NT2/D1 (cell line): ENCODE results near the gene DNAJC5G.
A peak's percentile ranks its signal among the peaks of the same experiment; 100 is the strongest.
"Not testable (repeated sequence)": the region's sequence is repeated elsewhere in the genome, so short reads cannot be mapped to it uniquely, and the experiment has no call there.

Source experiments
- DNase-seq: peaks from one replicate; pipeline ENCODE4 v3.0.0-alpha.2; 2011; ENCODE audit warnings: low read depth, low spot score
- H3K27me3 ChIP-seq: 2 replicates; pipeline ENCODE4 v1.6.0; 2011; ENCODE audit warnings: mild to moderate bottlenecking; ENCODE audit not compliant: insufficient read length, insufficient read depth
- H3K36me3 ChIP-seq: 2 replicates; pipeline ENCODE4 v1.6.1; 2011; ENCODE audit warnings: mild to moderate bottlenecking, low read length, mixed read lengths; ENCODE audit not compliant: insufficient read depth, insufficient read length
- H3K4me1 ChIP-seq: 2 replicates; pipeline ENCODE4 v1.5.1; 2011; ENCODE audit not compliant: insufficient read depth, insufficient read length
- H3K4me3 ChIP-seq: 2 replicates; pipeline ENCODE4 v1.5.1; 2011; ENCODE audit warnings: low read depth; ENCODE audit not compliant: insufficient read length
- H3K9ac ChIP-seq: 2 replicates; pipeline ENCODE4 v1.6.0; 2011; ENCODE audit warnings: low read depth; ENCODE audit not compliant: insufficient read length
- H3K9me3 ChIP-seq: 2 replicates; pipeline ENCODE4 v1.5.1; 2011; ENCODE audit warnings: mild to moderate bottlenecking, low read length; ENCODE audit not compliant: insufficient read depth
- SUZ12 ChIP-seq: IDR thresholded peaks from 2 replicates; pipeline ENCODE4 v1.6.1; 2011; ENCODE audit not compliant: insufficient read length, insufficient read depth; ENCODE audit errors: extremely low read depth
- YY1 ChIP-seq: IDR thresholded peaks from 2 replicates; pipeline ENCODE4 v1.6.1; 2011; ENCODE audit not compliant: insufficient read length, insufficient read depth
- ZNF274 ChIP-seq: IDR thresholded peaks from 2 replicates; pipeline ENCODE4 v1.6.1; 2011; ENCODE audit warnings: mild to moderate bottlenecking, low read depth, low read length

DNAJC5G gene

GRCh38 chr2:27314709-27315108 lies 39.5 kb downstream of the DNAJC5G start:
- DNase-seq: no peak
- peaks cover 40% of the 10 kb centered on the region for H3K36me3 ChIP-seq

GRCh38 chr2:27315122-27315521 lies 39.9 kb downstream of the DNAJC5G start:
- DNase-seq: no peak
- H3K36me3 ChIP-seq: peaks cover 37% of the 10 kb centered on the region
- no peaks in the 10 kb centered on the region for H3K4me1 ChIP-seq
- H3K9ac ChIP-seq: no peak overlapping the region
- no peaks in the 10 kb centered on the region for H3K27me3 ChIP-seq
- H3K4me3 ChIP-seq: no peak overlapping the region
- no peaks in the 10 kb centered on the region for H3K9me3 ChIP-seq
- TF ChIP-seq SUZ12: no peak

More at GRCh38 chr2:27314709-27315108, 39.5 kb downstream of the DNAJC5G start:
- no peak overlapping the region for H3K4me3 ChIP-seq
- no peaks in the 10 kb centered on the region for H3K4me1 ChIP-seq
- no peak overlapping the region for H3K9ac ChIP-seq
- H3K9me3 ChIP-seq: no peaks in the 10 kb centered on the region
- H3K27me3 ChIP-seq: no peaks in the 10 kb centered on the region
- TF ChIP-seq ZNF274: no peak
- no peak for TF ChIP-seq SUZ12
- no peak for TF ChIP-seq YY1

- DNase-seq: no peak
- TF ChIP-seq SUZ12: no peak
- no peak for TF ChIP-seq YY1
- no peak for TF ChIP-seq ZNF274
- Histone ChIP-seq H3K9me3 (no peaks in the 10 kb centered on the region), H3K4me1 (peaks cover 5% of the 10 kb centered on the region), H3K36me3 (peaks cover 30% of the 10 kb centered on the region), H3K4me3 (no peak overlapping the region), H3K27me3 (no peaks in the 10 kb centered on the region), H3K9ac (no peak overlapping the region)
Measured at GRCh38 chr2:27316655-27317412, 41.6 kb downstream of the DNAJC5G start.

- H3K9me3 ChIP-seq, H3K4me3 ChIP-seq, H3K4me1 ChIP-seq, H3K9ac ChIP-seq, DNase-seq, H3K27me3 ChIP-seq: not testable (repeated sequence)
- H3K36me3 ChIP-seq: peaks cover 22% of the 10 kb centered on the region
Measured at GRCh38 chr2:27319839-27320238, 44.6 kb downstream of the DNAJC5G start.

GRCh38 chr2:27320958-27321543 lies 45.8 kb downstream of the DNAJC5G start:
- Histone ChIP-seq H3K27me3 (no peaks in the 10 kb centered on the region), H3K4me3 (no peak overlapping the region), H3K9ac (peak overlapping the region; percentile 34), H3K9me3 (no peaks in the 10 kb centered on the region), H3K4me1 (peaks cover 5% of the 10 kb centered on the region), H3K36me3 (peaks cover 29% of the 10 kb centered on the region)
- TF ChIP-seq ZNF274 (no peak), SUZ12 (no peak), YY1 (no peak)
- no peak for DNase-seq

GRCh38 chr2:27322301-27322765 lies 47.1 kb downstream of the DNAJC5G start:
- Histone ChIP-seq H3K4me3 (peak overlapping the region; percentile 88), H3K9ac (peak overlapping the region; percentile 89), H3K36me3 (peaks cover 31% of the 10 kb centered on the region), H3K27me3 (no peaks in the 10 kb centered on the region), H3K4me1 (peaks cover 5% of the 10 kb centered on the region), H3K9me3 (no peaks in the 10 kb centered on the region)
- DNase-seq: no peak
- no peak for TF ChIP-seq YY1
- no peak for TF ChIP-seq SUZ12
- no peak for TF ChIP-seq ZNF274

GRCh38 chr2:27322766-27323595 lies 47.7 kb downstream of the DNAJC5G start, which contains the start of gene MPV17:
Gene MPV17, minus strand, starts transcription at chr2:27323097. Its CDS starts 580 bp downstream, at chr2:27322517.
- Histone ChIP-seq H3K9ac (peak within 1 kb of the TSS; percentile 89), H3K4me1 (peaks cover 5% of the 10 kb centered on the region), H3K4me3 (peak within 1 kb of the TSS; percentile 88), H3K36me3 (peaks cover 30% of the 10 kb centered on the region), H3K27me3 (no peaks in the 10 kb centered on the region), H3K9me3 (no peaks in the 10 kb centered on the region)
- TF ChIP-seq ZNF274: no peak
- no peak for TF ChIP-seq YY1
- TF ChIP-seq SUZ12: no peak
- DNase-seq: peak; percentile 90
